Gastrocnemius medialis (tissue), 4 donors: ENCODE measurements around the gene ANKRD11.

ENCODE experiments used
- CTCF ChIP-seq, 5 experiments: fragments of 450-650 bp in 3 of 5; fragments of 200-600 bp in 2 of 5; sonication (generic) in 2 of 5; IDR thresholded peaks in 4 of 5; conservative IDR thresholded peaks in 1 of 5; 1 replicate in 4 of 5; 2 replicates in 1 of 5; pipeline ENCODE4 v1.5.1; 2016 to 2019; ENCODE audit warnings: antibody characterized with exemption in 5 of 5, mild to moderate bottlenecking in 3 of 5, moderate library complexity in 3 of 5
- POLR2A ChIP-seq, 2 donors: fragments of 450-650 bp; IDR thresholded peaks; one replicate each; pipeline ENCODE4 v1.6.1; 2017; ENCODE audit warnings: antibody characterized with exemption in 2 of 2, mild to moderate bottlenecking in 2 of 2, moderate library complexity in 2 of 2

GRCh38 chr16:89412811-89413210, 77.5 kb downstream of the ANKRD11 start:
- TF ChIP-seq POLR2A (IDR thresholded peaks at IDR 0.05) (no peak), CTCF (IDR thresholded peaks at IDR 0.05 in 4 of 5, conservative IDR thresholded peaks at IDR 0.05 in 1 of 5) (no peak)
